Measurements from ENCODE around the gene C11orf68.

C11orf68 gene

DNA sequence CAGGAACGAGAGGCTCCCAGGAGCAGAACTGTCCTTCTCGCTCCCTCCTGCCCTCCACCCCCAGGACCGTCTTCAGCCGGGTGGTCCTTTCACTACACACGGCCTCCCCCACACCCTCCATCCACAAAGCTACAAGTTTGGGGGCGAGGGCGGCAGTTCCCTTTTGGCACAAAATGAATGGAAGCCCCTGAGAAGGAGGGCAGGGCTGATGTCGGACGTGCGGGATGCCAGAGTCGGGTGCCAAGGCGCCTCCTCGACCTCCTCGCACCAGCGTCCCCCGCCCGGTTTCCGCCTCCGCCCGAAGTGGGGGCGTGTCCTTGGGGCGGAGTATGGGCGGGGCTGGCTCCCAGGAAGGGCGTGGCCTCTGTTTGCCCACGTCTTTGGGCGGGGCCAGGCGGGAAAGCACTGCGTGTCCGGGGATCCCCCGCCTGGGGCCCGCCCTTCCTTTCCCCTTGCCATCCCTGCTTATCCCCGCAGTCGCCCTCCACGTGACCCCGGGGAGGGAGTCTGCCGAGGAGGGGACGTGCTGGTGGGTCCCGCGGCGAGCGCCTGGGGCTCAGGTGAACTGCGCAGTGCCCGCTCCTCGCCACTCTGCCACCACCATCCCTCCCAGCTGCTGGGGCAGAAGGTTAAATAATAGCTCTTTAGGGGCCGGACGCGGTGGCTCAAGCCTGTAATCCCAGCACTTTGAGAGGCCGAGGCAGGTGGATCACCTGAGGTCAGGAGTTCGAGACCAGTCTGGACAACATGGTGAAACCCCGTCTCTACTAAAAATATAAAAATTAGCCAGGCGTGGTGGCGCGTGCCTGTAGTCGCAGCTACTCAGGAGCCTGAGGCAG, 45.3 kb downstream of the C11orf68 start:
- peak overlapping the region; percentile 78 for H3K4me3 ChIP-seq (ENCODE audit: low read depth, low read length)
- TF ChIP-seq, protein P1, sequence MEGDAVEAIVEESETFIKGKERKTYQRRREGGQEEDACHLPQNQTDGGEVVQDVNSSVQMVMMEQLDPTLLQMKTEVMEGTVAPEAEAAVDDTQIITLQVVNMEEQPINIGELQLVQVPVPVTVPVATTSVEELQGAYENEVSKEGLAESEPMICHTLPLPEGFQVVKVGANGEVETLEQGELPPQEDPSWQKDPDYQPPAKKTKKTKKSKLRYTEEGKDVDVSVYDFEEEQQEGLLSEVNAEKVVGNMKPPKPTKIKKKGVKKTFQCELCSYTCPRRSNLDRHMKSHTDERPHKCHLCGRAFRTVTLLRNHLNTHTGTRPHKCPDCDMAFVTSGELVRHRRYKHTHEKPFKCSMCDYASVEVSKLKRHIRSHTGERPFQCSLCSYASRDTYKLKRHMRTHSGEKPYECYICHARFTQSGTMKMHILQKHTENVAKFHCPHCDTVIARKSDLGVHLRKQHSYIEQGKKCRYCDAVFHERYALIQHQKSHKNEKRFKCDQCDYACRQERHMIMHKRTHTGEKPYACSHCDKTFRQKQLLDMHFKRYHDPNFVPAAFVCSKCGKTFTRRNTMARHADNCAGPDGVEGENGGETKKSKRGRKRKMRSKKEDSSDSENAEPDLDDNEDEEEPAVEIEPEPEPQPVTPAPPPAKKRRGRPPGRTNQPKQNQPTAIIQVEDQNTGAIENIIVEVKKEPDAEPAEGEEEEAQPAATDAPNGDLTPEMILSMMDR (IDR thresholded peaks at IDR 0.05; ENCODE audit: low read depth, low read length), result no peak

GRCh38 chr11:65872586-65873317, 46.1 kb downstream of the C11orf68 start, which contains the start of gene EFEMP2:
TSS of gene EFEMP2 (minus strand) at chr11:65872800. CDS start at chr11:65872354, 446 bp downstream.
- TF ChIP-seq, protein P1 (IDR thresholded peaks at IDR 0.05; ENCODE audit: low read depth, low read length), result no peak
- H3K4me3 ChIP-seq (ENCODE audit: low read depth, low read length), result peak within 1 kb of the TSS; percentile 78

DNA sequence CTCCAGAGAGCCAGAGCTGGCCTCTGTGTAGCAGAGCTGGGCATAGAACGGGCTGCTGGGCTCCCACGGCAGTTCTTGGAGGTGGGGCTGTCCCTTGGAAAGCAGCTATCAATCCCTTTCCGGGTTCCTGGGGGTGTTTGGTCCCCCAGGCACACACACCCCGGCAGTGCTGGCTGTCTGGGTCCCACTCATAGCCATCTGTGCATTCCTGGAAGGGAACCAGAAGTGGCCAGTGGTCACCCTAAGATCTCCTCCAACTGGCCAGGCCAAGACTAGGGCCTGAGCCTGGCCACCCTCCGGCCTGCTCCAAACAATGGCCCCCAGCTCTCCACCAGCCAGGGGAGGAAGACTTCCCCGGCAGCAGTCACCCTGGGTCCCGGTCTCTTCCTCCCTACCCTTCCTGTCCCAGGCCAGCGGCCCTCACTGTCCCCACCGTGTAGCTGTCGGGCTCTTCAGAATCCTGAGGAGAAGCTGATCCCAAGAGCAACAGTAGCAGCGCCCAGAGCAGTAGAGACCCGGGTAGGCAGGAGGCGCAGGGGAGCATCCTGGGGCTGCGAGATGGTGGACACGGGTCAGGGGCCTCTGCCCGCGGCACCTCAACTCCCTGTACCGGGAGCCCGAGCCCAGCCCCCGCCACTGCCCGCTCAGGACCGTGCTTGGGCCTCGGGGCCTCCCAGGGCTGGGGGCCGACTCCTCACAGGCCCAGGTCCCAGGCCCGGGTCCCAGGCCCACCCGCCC, 46.9 kb downstream of the C11orf68 start:
- H3K4me3 ChIP-seq (ENCODE audit: low read depth, low read length), result peak overlapping the region; percentile 78
- TF ChIP-seq, protein P1 (IDR thresholded peaks at IDR 0.05; ENCODE audit: low read depth, low read length), result no peak

- H3K4me3 ChIP-seq (ENCODE audit: low read depth, low read length), result peak overlapping the region; percentile 78
- TF ChIP-seq, protein P1 (IDR thresholded peaks at IDR 0.05; ENCODE audit: low read depth, low read length), result no peak
Measured at GRCh38 chr11:65870706-65871681, 47.9 kb downstream of the C11orf68 start.

DNA sequence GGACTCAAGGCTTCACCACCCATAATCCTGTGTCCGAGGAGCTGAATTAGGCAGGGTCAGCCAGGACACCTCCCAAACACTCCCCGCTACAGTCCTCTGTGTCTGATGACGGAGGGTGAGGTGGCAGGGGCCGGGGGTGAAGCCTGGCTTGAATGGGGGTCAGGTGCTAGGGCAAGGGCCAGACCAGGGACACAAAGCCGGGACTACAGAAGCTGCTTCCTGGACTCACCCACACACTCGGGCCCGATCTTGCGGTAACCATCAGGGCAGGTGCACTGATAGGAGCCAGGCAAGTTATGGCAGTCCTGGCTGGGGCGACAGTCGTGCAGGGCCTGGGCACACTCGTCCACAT, 48.6 kb downstream of the C11orf68 start:
- H3K4me3 ChIP-seq (ENCODE audit: low read depth, low read length), result no peak overlapping the region; the same call in 1 of the 2 replicates
- TF ChIP-seq, protein P1 (IDR thresholded peaks at IDR 0.05; ENCODE audit: low read depth, low read length), result no peak

- no peak overlapping the region for H3K4me3 ChIP-seq (ENCODE audit: low read depth, low read length)
- TF ChIP-seq, protein P1 (IDR thresholded peaks at IDR 0.05; ENCODE audit: low read depth, low read length), result no peak
Measured at GRCh38 chr11:65869643-65870306, 49.1 kb downstream of the C11orf68 start.

Data from WI38 (cell line).